Keratinocyte (primary cell): ENCODE measurements around the gene PLCH2. TPM values are rescaled to one million over a fixed set of nuclear protein-coding genes. Genes with fewer than 3 reads are reported as not detected.

Source experiments
- DNase-seq: peaks from one replicate; pipeline ENCODE4 v3.0.0-alpha.2; 2011; ENCODE audit warnings: low read depth, missing footprints, low spot score
- FAIRE-seq: peaks from 2 replicates; lab custom pipeline; 2011; peaks lifted over from hg19 to GRCh38; lab: Jason Lieb, UNC
- H2AFZ ChIP-seq: 2 replicates; pipeline ENCODE4 v1.6.0; 2012; ENCODE audit warnings: low read length, control low read depth, inconsistent platforms; ENCODE audit not compliant: control insufficient read depth
- H3K27ac ChIP-seq: 2 replicates; pipeline ENCODE4 v1.5.1; 2011; ENCODE audit warnings: low read length; ENCODE audit not compliant: control insufficient read depth, insufficient read depth
- H3K27me3 ChIP-seq: 3 replicates; pipeline ENCODE4 v1.6.0; 2011; ENCODE audit warnings: low read length; ENCODE audit not compliant: control insufficient read depth, insufficient read depth; ENCODE audit errors: extremely low read depth
- H3K36me3 ChIP-seq, 2 experiments: 2 replicates in 1 of 2; 3 replicates in 1 of 2; pipeline ENCODE4 v1.5.1; 2011; ENCODE audit warnings: low read length in 2 of 2, mild to moderate bottlenecking in 1 of 2; ENCODE audit not compliant: control insufficient read depth in 2 of 2, insufficient read depth in 2 of 2; ENCODE audit errors: extremely low read depth in 1 of 2
- H3K4me1 ChIP-seq: 3 replicates; pipeline ENCODE4 v1.5.1; 2011; ENCODE audit warnings: low read length; ENCODE audit not compliant: control insufficient read depth, insufficient read depth; ENCODE audit errors: extremely low read depth
- H3K4me2 ChIP-seq: 3 replicates; pipeline ENCODE4 v1.6.0; 2011; ENCODE audit warnings: low read depth, low read length; ENCODE audit not compliant: control insufficient read depth, insufficient read depth; ENCODE audit errors: extremely low read depth
- H3K4me3 ChIP-seq, 3 experiments: fragments of 200-600 bp in 1 of 3; sonication (generic) in 1 of 3; 2 replicates in 2 of 3; 3 replicates in 1 of 3; pipeline ENCODE4 v1.5.1; 2011 to 2016; ENCODE audit warnings: low read length in 3 of 3, mild to moderate bottlenecking in 3 of 3, control low read depth in 2 of 3, inconsistent platforms in 1 of 3, low read depth in 1 of 3, mixed read lengths in 1 of 3, mixed run types in 1 of 3, moderate library complexity in 1 of 3; ENCODE audit not compliant: control insufficient read depth in 2 of 3, insufficient read depth in 2 of 3; ENCODE audit errors: extremely low read depth in 1 of 3
- H3K79me2 ChIP-seq: 2 replicates; pipeline ENCODE4 v1.6.0; 2012; ENCODE audit warnings: low read length; ENCODE audit not compliant: control insufficient read depth, insufficient read depth
- H3K9ac ChIP-seq: 3 replicates; pipeline ENCODE4 v1.6.0; 2011; ENCODE audit warnings: low read length; ENCODE audit not compliant: control insufficient read depth, insufficient read depth; ENCODE audit errors: extremely low read depth
- H3K9me1 ChIP-seq: 3 replicates; pipeline ENCODE4 v1.6.0; 2011; ENCODE audit warnings: low read length; ENCODE audit not compliant: control insufficient read depth, insufficient read depth; ENCODE audit errors: extremely low read depth
- H3K9me3 ChIP-seq: 2 replicates; pipeline ENCODE4 v1.5.1; 2012; ENCODE audit warnings: low read depth, low read length; ENCODE audit not compliant: control insufficient read depth
- H4K20me1 ChIP-seq: 3 replicates; pipeline ENCODE4 v1.6.0; 2011; ENCODE audit warnings: low read length; ENCODE audit not compliant: control insufficient read depth, insufficient read depth; ENCODE audit errors: extremely low read depth
- CTCF ChIP-seq, 3 experiments: IDR thresholded peaks in 1 of 3; conservative IDR thresholded peaks in 1 of 3; optimal IDR thresholded peaks in 1 of 3; 2 replicates in 2 of 3; 3 replicates in 1 of 3; pipeline versions ENCODE3 to v1.5.1; 2011; ENCODE audit warnings: low read length in 3 of 3, mild to moderate bottlenecking in 3 of 3, moderate library complexity in 2 of 3, control low read depth in 1 of 3, inconsistent platforms in 1 of 3; ENCODE audit not compliant: insufficient read depth in 2 of 3; ENCODE audit errors: extremely low read depth in 1 of 3
- EZH2 ChIP-seq: IDR thresholded peaks from one replicate; pipeline ENCODE4 v1.6.1; 2012; ENCODE audit warnings: inconsistent platforms, mild to moderate bottlenecking, low read length, moderate library complexity
- dilution Hi-C: fragments of 300-500 bp; cut with MboI; formaldehyde crosslinking; loops from one replicate; pipeline ENCODE4 v1.7.0; 2020; ENCODE audit warnings: low sequenced_read_pairs; ENCODE audit not compliant: extremely low pct_ligation_motif_present
- polyA plus RNA-seq, 5 experiments: library from polyadenylated mRNA; depleted of rRNA in 3 of 5; stranded (reverse) in 3 of 5; stranded (forward) in 1 of 5; unstranded in 1 of 5; fragments of >200 nt; gene quantifications; 1 replicate in 1 of 5; 2 replicates in 3 of 5; 3 replicates in 1 of 5; pipeline versions ENCODE4 v1.2.1 to v1.2.3, GENCODE V29; 2011 to 2012; ENCODE audit warnings: missing spikeins in 2 of 5, low read depth in 1 of 5, low replicate concordance in 1 of 5

The PLCH2 gene
- polyA plus RNA-seq, 1 donor (not counting 4 experiments of a cell fraction or from before 2014, with no cell fraction given): 57.4 TPM

- peaks cover 8% of the 10 kb centered on the region for H3K4me1 ChIP-seq
- DNase-seq (no peak), FAIRE-seq (no peak)
- TF ChIP-seq EZH2 (no peak), CTCF (optimal IDR thresholded peaks at IDR 0.05 in 1 of 3, IDR thresholded peaks at IDR 0.05 in 1 of 3, conservative IDR thresholded peaks at IDR 0.05 in 1 of 3; ENCODE audit: extremely low read depth in 1 of 3, insufficient read depth in 2 of 3, low read length in 3 of 3) (no peak)
- H2AFZ ChIP-seq: no peak overlapping the region
- H3K4me3 ChIP-seq: no peak overlapping the region
- H3K27me3 ChIP-seq: no peaks in the 10 kb centered on the region
- H3K9ac ChIP-seq: no peak overlapping the region
- peaks cover 3 to 8% of the 10 kb centered on the region in 2 experiments for H3K36me3 ChIP-seq
- H3K9me1 ChIP-seq: peaks cover 2% of the 10 kb centered on the region
- peaks cover 91% of the 10 kb centered on the region for H3K79me2 ChIP-seq
- H3K9me3 ChIP-seq: no peaks in the 10 kb centered on the region
- dilution Hi-C loops: no loop called here
- peaks cover 36% of the 10 kb centered on the region for H4K20me1 ChIP-seq
- no peak overlapping the region for H3K27ac ChIP-seq
- no peak overlapping the region for H3K4me2 ChIP-seq
These were observed 5.0 kb upstream of the PLCH2 start for GRCh38 chr1:2471159-2471471.

GRCh38 chr1:2471587-2472001 is 4.5 kb upstream of the PLCH2 start:
- Histone ChIP-seq H3K36me3 (peaks cover 3 to 8% of the 10 kb centered on the region in 2 experiments), H3K9ac (no peak overlapping the region), H3K27me3 (no peaks in the 10 kb centered on the region), H3K4me1 (peaks cover 3% of the 10 kb centered on the region), H3K79me2 (peaks cover 91% of the 10 kb centered on the region), H3K9me1 (peaks cover 2% of the 10 kb centered on the region), H3K27ac (no peak overlapping the region), H4K20me1 (peaks cover 36% of the 10 kb centered on the region), H3K4me3 (no peak overlapping the region), H3K9me3 (no peaks in the 10 kb centered on the region), H2AFZ (no peak overlapping the region), H3K4me2 (no peak overlapping the region)
- no peak for DNase-seq
- TF ChIP-seq EZH2 (no peak), CTCF (optimal IDR thresholded peaks at IDR 0.05 in 1 of 3, IDR thresholded peaks at IDR 0.05 in 1 of 3, conservative IDR thresholded peaks at IDR 0.05 in 1 of 3; ENCODE audit: extremely low read depth in 1 of 3, insufficient read depth in 2 of 3, low read length in 3 of 3) (no peak)
- no peak for FAIRE-seq
- dilution Hi-C loops: no loop called here
